ENCODE results near the gene CMTR1. TPM values are rescaled to one million over a fixed set of nuclear protein-coding genes. Genes with fewer than 3 reads are reported as not detected.

Gene CMTR1
- total and polyA plus RNA-seq, 3 experiments from 2014 or later, result 25.8 to 54.3 (median 54.3) TPM

DNA sequence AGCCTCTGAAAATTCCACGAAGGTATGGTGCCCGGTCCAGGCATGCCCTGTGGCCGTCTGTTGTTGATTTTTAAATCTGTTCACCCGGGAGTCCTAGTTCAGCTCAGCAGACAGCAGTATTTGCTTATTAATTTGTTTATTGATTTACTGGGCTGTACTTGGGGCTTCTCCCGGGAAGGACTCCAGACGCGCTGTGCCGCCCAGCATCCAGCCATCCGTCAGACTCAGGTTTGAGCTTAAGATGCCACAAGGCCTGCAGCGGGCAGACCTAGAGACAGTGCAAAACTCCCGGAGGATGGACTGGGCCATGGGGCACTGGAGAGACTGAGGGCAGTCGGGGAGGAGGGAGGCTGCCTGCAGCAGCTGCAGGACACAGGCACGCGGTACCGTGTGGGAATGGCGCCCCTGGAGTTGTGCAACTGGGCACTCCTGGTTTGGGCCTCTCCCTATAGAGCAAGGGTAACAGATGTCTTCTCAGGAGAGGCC, 83.9 kb downstream of the CMTR1 start:
- peak overlapping the region; percentile 77 to 96 (median 90) for H3K4me3 Mint-ChIP-seq
- Histone ChIP-seq H3K4me3 (ENCODE audit: low read length) (peak overlapping the region; percentile 79), H3K9me3 (ENCODE audit: low read length) (no peaks in the 10 kb centered on the region), H3K36me3 (ENCODE audit: insufficient read depth, low read length) (no peaks in the 10 kb centered on the region), H3K4me1 (ENCODE audit: insufficient read depth, low read length) (peaks cover 88% of the 10 kb centered on the region), H3K27ac (ENCODE audit: low read depth, low read length) (peak overlapping the region; percentile 98), H3K27me3 (ENCODE audit: insufficient read depth, low read length, poor library complexity, severe bottlenecking) (no peaks in the 10 kb centered on the region)
- ChIA-PET POLR2A (interaction anchor here (0.6 to 3.3 kb wide), 14 partner anchors 8 to 531 kb away, joined by 3 to 58 read pairs (median 6); partner anchors contain the start of genes CCDC167 and MTCH1), CTCF (interaction anchor here (0.7 to 4.1 kb wide), 13 partner anchors 8 to 50 kb away, joined by 3 to 65 read pairs (median 13); partner anchors contain the start of gene CCDC167)
- peak overlapping the region; percentile 93 to 100 (median 100) for H3K27ac Mint-ChIP-seq
- peaks cover 83 to 91% (median 91%) of the 10 kb centered on the region in 3 donors for H3K4me1 Mint-ChIP-seq
- peaks cover 0 to 5% of the 10 kb centered on the region in 2 donors for H3K27me3 Mint-ChIP-seq
- no peaks in the 10 kb centered on the region for H3K9me3 Mint-ChIP-seq
- no peak for DNase-seq
- no peaks in the 10 kb centered on the region for H3K36me3 Mint-ChIP-seq

DNA sequence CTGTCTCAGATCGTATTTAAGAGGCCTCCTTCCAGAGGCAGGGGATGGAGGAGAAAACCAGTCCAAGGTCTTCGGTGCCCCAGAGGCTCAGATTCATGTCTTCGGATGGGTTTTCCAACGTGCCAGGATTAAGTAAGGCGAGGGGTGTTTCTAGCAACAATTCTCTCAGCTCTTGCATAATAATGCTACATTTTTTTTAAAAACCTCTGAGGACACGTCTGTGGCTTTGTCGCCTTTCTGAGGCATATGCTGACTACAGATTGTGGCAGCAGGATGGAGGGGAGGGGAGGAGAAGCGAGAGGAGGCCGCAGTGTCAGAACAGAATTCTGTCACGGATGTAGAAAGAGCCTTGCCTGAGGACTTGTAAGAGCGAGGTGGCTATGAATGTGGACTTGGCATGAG, 84.4 kb downstream of the CMTR1 start:
- Mint-ChIP-seq H3K9me3 (no peaks in the 10 kb centered on the region), H3K4me3 (peak overlapping the region; percentile 77 to 96 (median 90)), H3K36me3 (peaks cover 0 to 2% (median 0%) of the 10 kb centered on the region in 3 donors), H3K27me3 (peaks cover 0 to 5% of the 10 kb centered on the region in 2 donors), H3K4me1 (peaks cover 82 to 93% (median 90%) of the 10 kb centered on the region in 3 donors), H3K27ac (peak overlapping the region; percentile 93 to 100 (median 100))
- ChIA-PET POLR2A (interaction anchor here (0.6 to 3.3 kb wide), 10 partner anchors 10 to 531 kb away, joined by 3 to 58 read pairs (median 7); partner anchors contain the start of genes CCDC167 and MTCH1), CTCF (interaction anchor here (1.4 to 4.1 kb wide), 10 partner anchors 10 to 49 kb away, joined by 3 to 65 read pairs (median 14); partner anchors contain the start of gene CCDC167)
- DNase-seq, result peak; percentile 67 to 92 (median 89)
- Histone ChIP-seq H3K27me3 (ENCODE audit: insufficient read depth, low read length, poor library complexity, severe bottlenecking) (no peaks in the 10 kb centered on the region), H3K4me1 (ENCODE audit: insufficient read depth, low read length) (peaks cover 85% of the 10 kb centered on the region), H3K4me3 (ENCODE audit: low read length) (peak overlapping the region; percentile 79), H3K36me3 (ENCODE audit: insufficient read depth, low read length) (no peaks in the 10 kb centered on the region), H3K9me3 (ENCODE audit: low read length) (no peaks in the 10 kb centered on the region), H3K27ac (ENCODE audit: low read depth, low read length) (peak overlapping the region; percentile 98)

DNA sequence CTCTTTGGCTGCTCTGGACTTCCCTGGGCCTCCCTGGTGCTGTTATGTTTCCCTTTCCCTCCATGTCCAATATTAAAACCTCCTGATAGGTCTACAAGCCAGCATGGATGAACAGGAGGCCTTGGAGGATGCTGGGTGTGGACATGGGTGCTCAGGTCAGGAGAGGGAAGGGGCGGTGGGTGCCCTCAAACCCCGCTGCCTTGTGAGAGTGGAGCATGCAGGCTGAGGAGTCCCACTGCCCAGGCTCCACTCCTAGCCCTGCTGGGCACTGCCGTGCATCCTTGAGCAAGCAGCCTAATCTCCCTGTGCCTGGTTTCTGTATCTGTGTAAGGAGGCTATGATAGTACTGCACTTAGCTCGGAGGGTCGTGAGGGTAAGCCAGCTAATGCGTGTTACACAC, 85.1 kb downstream of the CMTR1 start:
- Histone ChIP-seq H3K4me1 (ENCODE audit: insufficient read depth, low read length) (peaks cover 78% of the 10 kb centered on the region), H3K9me3 (ENCODE audit: low read length) (no peaks in the 10 kb centered on the region), H3K27me3 (ENCODE audit: insufficient read depth, low read length, poor library complexity, severe bottlenecking) (no peaks in the 10 kb centered on the region), H3K27ac (ENCODE audit: low read depth, low read length) (peak overlapping the region; percentile 98), H3K4me3 (ENCODE audit: low read length) (peak overlapping the region; percentile 79), H3K36me3 (ENCODE audit: insufficient read depth, low read length) (no peaks in the 10 kb centered on the region)
- H3K27ac Mint-ChIP-seq, result peak overlapping the region; percentile 93 to 100 (median 100)
- peaks cover 0 to 4% (median 1%) of the 10 kb centered on the region in 3 donors for H3K36me3 Mint-ChIP-seq
- no peaks in the 10 kb centered on the region for H3K9me3 Mint-ChIP-seq
- H3K4me1 Mint-ChIP-seq, result peaks cover 79 to 93% (median 86%) of the 10 kb centered on the region in 3 donors
- no peak for DNase-seq
- peaks cover 0 to 5% of the 10 kb centered on the region in 2 donors for H3K27me3 Mint-ChIP-seq
- ChIA-PET POLR2A (interaction anchor here (0.9 to 3.3 kb wide), 6 partner anchors 11 to 27 kb away, joined by 3 to 58 read pairs (median 12); partner anchors contain the start of gene CCDC167), CTCF (interaction anchor here (1.0 to 4.1 kb wide), 6 partner anchors 12 to 48 kb away, joined by 3 to 65 read pairs (median 10); partner anchors contain the start of gene CCDC167)
- peak overlapping the region; percentile 77 to 96 (median 90) for H3K4me3 Mint-ChIP-seq

DNA sequence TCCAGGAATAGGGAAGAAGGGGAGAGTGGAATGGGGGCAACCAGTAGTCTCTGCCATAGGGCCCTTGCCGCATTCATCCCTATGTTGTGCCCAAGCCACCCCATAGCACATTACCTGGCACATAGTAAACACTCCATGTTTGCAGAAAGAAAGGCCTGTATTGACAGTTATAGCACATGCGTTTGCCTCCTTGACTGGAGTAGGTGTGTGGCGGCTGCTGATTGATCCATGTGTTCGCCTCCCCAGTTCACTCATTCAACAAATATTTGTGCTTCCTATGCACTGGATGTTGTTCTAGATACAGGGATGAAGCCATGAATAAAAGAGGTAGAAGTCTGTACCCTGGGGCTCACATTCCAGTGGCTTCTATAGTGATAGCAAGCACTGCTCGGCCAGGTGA, 86.4 kb downstream of the CMTR1 start:
- Mint-ChIP-seq H3K27ac (peak overlapping the region; percentile 91 to 100 (median 100)), H3K27me3 (peaks cover 0 to 5% of the 10 kb centered on the region in 2 donors), H3K36me3 (peaks cover 0 to 4% (median 1%) of the 10 kb centered on the region in 3 donors), H3K4me1 (peaks cover 70 to 91% (median 75%) of the 10 kb centered on the region in 3 donors), H3K9me3 (no peaks in the 10 kb centered on the region), H3K4me3 (peak overlapping the region in 5 of 7 donors; percentile 12 to 96 (median 90))
- CTCF ChIA-PET, result interaction anchor here (0.6 to 1.3 kb wide), 3 partner anchors 29 to 358 kb away, joined by 3 read pairs; no protein-coding TSS in a partner anchor
- no peak overlapping the region for H3K4me3 ChIP-seq (ENCODE audit: low read length)
- no peak for DNase-seq
- no peak overlapping the region for H3K27ac ChIP-seq (ENCODE audit: low read depth, low read length)
- H3K27me3 ChIP-seq (ENCODE audit: insufficient read depth, low read length, poor library complexity, severe bottlenecking), result no peaks in the 10 kb centered on the region
- H3K9me3 ChIP-seq (ENCODE audit: low read length), result no peaks in the 10 kb centered on the region
- no peaks in the 10 kb centered on the region for H3K36me3 ChIP-seq (ENCODE audit: insufficient read depth, low read length)
- POLR2A ChIA-PET, result interaction anchor here (0.6 kb wide), 1 partner anchor 178 kb away, joined by 7 read pairs; the partner anchor contains the start of gene MDGA1
- H3K4me1 ChIP-seq (ENCODE audit: insufficient read depth, low read length), result peaks cover 64% of the 10 kb centered on the region

DNA sequence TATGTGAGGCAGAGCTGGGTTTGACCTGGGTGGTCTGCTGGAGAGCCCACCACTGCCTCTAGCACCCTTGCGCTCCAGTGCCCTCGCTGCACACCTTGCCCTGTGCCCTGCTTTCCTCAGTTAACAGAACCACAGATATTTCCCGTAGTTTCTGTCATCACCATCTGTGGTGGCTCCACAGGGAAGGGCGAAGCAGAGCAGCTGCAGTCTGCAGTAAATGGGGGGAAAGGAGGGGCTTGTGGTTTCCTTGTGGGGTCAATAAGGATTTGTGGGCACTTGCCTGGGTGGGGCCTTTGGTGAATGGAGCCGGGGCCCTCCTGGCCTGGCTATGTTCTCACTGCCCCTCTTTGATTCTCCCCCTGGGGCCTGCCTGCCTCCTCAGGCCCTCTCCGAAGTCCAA, 87.9 kb downstream of the CMTR1 start:
- no peaks in the 10 kb centered on the region for H3K9me3 Mint-ChIP-seq
- peaks cover 0 to 7% of the 10 kb centered on the region in 2 donors for H3K27me3 Mint-ChIP-seq
- no peaks in the 10 kb centered on the region for H3K9me3 ChIP-seq (ENCODE audit: low read length)
- H3K27me3 ChIP-seq (ENCODE audit: insufficient read depth, low read length, poor library complexity, severe bottlenecking), result no peaks in the 10 kb centered on the region
- H3K4me3 ChIP-seq (ENCODE audit: low read length), result no peak overlapping the region
- H3K27ac Mint-ChIP-seq, result peak overlapping the region in 6 of 8 donors; percentile 66 to 87 (median 71)
- CTCF ChIA-PET, result interaction anchor here (0.9 kb wide), 1 partner anchor 45 kb away, joined by 3 read pairs; no protein-coding TSS in a partner anchor
- no peak for DNase-seq
- peaks cover 63 to 91% (median 69%) of the 10 kb centered on the region in 3 donors for H3K4me1 Mint-ChIP-seq
- peak overlapping the region in 3 of 7 donors; percentile 52 to 80 (median 52) for H3K4me3 Mint-ChIP-seq
- no peaks in the 10 kb centered on the region for H3K36me3 ChIP-seq (ENCODE audit: insufficient read depth, low read length)
- POLR2A ChIA-PET, result no interaction called here
- peaks cover 0 to 4% (median 1%) of the 10 kb centered on the region in 3 donors for H3K36me3 Mint-ChIP-seq
- H3K27ac ChIP-seq (ENCODE audit: low read depth, low read length), result no peak overlapping the region
- H3K4me1 ChIP-seq (ENCODE audit: insufficient read depth, low read length), result peaks cover 50% of the 10 kb centered on the region

DNA sequence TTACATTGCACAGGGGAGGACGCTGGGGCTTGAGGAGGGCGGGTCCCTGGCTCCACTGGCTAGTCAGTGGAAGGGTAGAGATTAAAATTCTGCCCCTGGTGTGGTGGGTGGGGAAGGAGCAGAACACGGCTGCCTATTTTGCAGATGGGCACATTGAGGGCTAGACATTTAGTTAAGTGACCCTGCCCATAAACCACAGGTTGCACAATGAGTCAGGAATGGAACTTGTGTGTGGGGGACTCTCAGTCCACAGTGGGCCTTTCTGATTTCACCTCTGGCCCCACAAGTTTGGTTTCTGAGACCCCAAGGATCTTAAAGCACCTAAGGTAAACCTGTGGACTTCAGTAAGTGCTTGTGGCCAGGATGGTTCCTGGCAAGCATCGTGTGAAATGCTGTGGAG, 88.7 kb downstream of the CMTR1 start:
- H3K27me3 ChIP-seq (ENCODE audit: insufficient read depth, low read length, poor library complexity, severe bottlenecking), result no peaks in the 10 kb centered on the region
- H3K9me3 ChIP-seq (ENCODE audit: low read length), result no peaks in the 10 kb centered on the region
- Mint-ChIP-seq H3K36me3 (peaks cover 0 to 4% (median 4%) of the 10 kb centered on the region in 3 donors), H3K27ac (peak overlapping the region in 6 of 8 donors; percentile 66 to 87 (median 74)), H3K4me1 (peaks cover 56 to 89% (median 65%) of the 10 kb centered on the region in 3 donors), H3K4me3 (peak overlapping the region in 4 of 7 donors; percentile 15 to 80 (median 46)), H3K9me3 (no peaks in the 10 kb centered on the region), H3K27me3 (peaks cover 0 to 4% of the 10 kb centered on the region in 2 donors)
- no peak overlapping the region for H3K27ac ChIP-seq (ENCODE audit: low read depth, low read length)
- no peak overlapping the region for H3K4me3 ChIP-seq (ENCODE audit: low read length)
- peaks cover 42% of the 10 kb centered on the region for H3K4me1 ChIP-seq (ENCODE audit: insufficient read depth, low read length)
- ChIA-PET POLR2A (no interaction called here), CTCF (no interaction called here)
- H3K36me3 ChIP-seq (ENCODE audit: insufficient read depth, low read length), result no peaks in the 10 kb centered on the region
- no peak for DNase-seq

DNA sequence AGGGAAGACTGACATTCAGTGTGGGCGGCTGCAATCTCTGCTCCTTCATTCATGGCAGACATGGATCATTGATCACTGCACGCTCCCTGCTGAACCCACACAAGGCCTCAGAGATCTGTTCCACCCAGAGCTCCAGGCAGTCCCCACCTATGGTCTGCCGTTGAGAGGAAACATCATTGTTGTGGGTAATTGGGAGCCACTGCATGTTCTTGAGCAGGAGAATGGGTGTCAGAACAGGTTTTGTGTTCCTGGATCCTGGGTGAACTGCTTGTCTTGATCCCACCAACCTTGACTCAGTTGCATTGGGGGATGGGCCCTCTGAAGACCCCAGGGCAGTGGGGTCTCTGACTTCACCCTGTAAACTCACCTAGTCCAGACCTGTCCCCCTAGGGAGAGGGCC, 89.8 kb downstream of the CMTR1 start:
- Histone ChIP-seq H3K4me3 (ENCODE audit: low read length) (no peak overlapping the region), H3K36me3 (ENCODE audit: insufficient read depth, low read length) (no peaks in the 10 kb centered on the region), H3K4me1 (ENCODE audit: insufficient read depth, low read length) (peaks cover 31% of the 10 kb centered on the region), H3K27ac (ENCODE audit: low read depth, low read length) (no peak overlapping the region), H3K27me3 (ENCODE audit: insufficient read depth, low read length, poor library complexity, severe bottlenecking) (no peaks in the 10 kb centered on the region), H3K9me3 (ENCODE audit: low read length) (no peaks in the 10 kb centered on the region)
- CTCF ChIA-PET, result interaction anchor here (1.2 kb wide), 1 partner anchor 43 kb away, joined by 3 read pairs; no protein-coding TSS in a partner anchor
- H3K27me3 Mint-ChIP-seq, result peaks cover 0 to 2% of the 10 kb centered on the region in 2 donors
- H3K36me3 Mint-ChIP-seq, result peaks cover 0 to 7% (median 4%) of the 10 kb centered on the region in 3 donors
- no peak for DNase-seq
- peak overlapping the region in 2 of 7 donors; percentile 10 to 80 for H3K4me3 Mint-ChIP-seq
- peaks cover 50 to 87% (median 61%) of the 10 kb centered on the region in 3 donors for H3K4me1 Mint-ChIP-seq
- peak overlapping the region in 6 of 8 donors; percentile 7 to 84 (median 76) for H3K27ac Mint-ChIP-seq
- POLR2A ChIA-PET, result no interaction called here
- H3K9me3 Mint-ChIP-seq, result no peaks in the 10 kb centered on the region

DNA sequence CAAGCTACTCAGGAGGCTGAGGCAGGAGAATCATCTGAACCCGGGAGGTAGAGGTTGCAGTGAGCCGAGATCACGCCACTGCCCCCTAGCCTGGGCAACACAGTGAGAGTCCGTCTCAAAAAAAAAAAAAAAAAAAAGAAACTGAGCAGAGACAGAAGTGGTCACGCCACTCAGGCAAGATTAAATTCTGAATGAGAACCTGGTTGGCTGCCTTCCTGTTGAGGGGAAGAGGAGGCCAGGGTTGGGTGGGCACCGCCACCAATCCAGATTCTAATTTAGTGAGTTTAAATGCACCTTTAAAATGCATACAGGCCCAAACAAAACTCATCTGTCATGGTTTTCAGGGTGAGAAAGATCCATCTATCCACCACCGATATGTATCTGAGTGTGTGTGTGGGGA, 90.4 kb downstream of the CMTR1 start:
- H3K27ac ChIP-seq (ENCODE audit: low read depth, low read length), result no peak overlapping the region
- no peaks in the 10 kb centered on the region for H3K9me3 Mint-ChIP-seq
- H3K4me1 ChIP-seq (ENCODE audit: insufficient read depth, low read length), result peaks cover 25% of the 10 kb centered on the region
- peak overlapping the region in 3 of 8 donors; percentile 3 to 74 (median 34) for H3K27ac Mint-ChIP-seq
- no peaks in the 10 kb centered on the region for H3K9me3 ChIP-seq (ENCODE audit: low read length)
- peaks cover 0 to 2% of the 10 kb centered on the region in 2 donors for H3K27me3 Mint-ChIP-seq
- no peak overlapping the region for H3K4me3 ChIP-seq (ENCODE audit: low read length)
- H3K36me3 ChIP-seq (ENCODE audit: insufficient read depth, low read length), result no peaks in the 10 kb centered on the region
- CTCF ChIA-PET, result no interaction called here
- no peak for DNase-seq
- no peaks in the 10 kb centered on the region for H3K27me3 ChIP-seq (ENCODE audit: insufficient read depth, low read length, poor library complexity, severe bottlenecking)
- POLR2A ChIA-PET, result no interaction called here
- peaks cover 0 to 7% (median 4%) of the 10 kb centered on the region in 3 donors for H3K36me3 Mint-ChIP-seq
- H3K4me1 Mint-ChIP-seq, result peaks cover 44 to 81% (median 56%) of the 10 kb centered on the region in 3 donors
- no peak overlapping the region for H3K4me3 Mint-ChIP-seq
